Activated B cell treated with CpG ODN at 0.5 μM for 24 hours (primary cell): ENCODE results near the gene RAB4A. TPM values are rescaled to one million over a fixed set of nuclear protein-coding genes. Genes with fewer than 3 reads are reported as not detected.

Experiments
- ATAC-seq: fragments of 200-7000 bp; cut with Tn5 transposase; one replicate; pipeline ENCODE4 v1.10.0; 2021; ENCODE audit warnings: low read depth, mild to moderate bottlenecking, moderate library complexity
- CTCF ChIA-PET: fragments of 350-600 bp; sonication (Branson Sonifier 250); formaldehyde crosslinking; loops from one replicate; lab custom pipeline; 2021; ENCODE audit warnings: antibody characterized with exemption; lab: Charles Lee
- POLR2A ChIA-PET: fragments of 350-600 bp; sonication (Branson Sonifier 250); formaldehyde crosslinking; loops from one replicate; lab custom pipeline; 2021; ENCODE audit warnings: antibody characterized with exemption; lab: Charles Lee
- DNase-seq: peaks from one replicate; pipeline ENCODE4 v3.0.0; 2022
- H3K27ac Mint-ChIP-seq: one replicate; pipeline ENCODE4 v1.8.0; 2020; ENCODE audit warnings: mixed read lengths
- H3K27me3 Mint-ChIP-seq: one replicate; pipeline ENCODE4 v1.8.0; 2021; ENCODE audit warnings: mixed read lengths
- H3K36me3 Mint-ChIP-seq: one replicate; pipeline ENCODE4 v1.8.0; 2021; ENCODE audit warnings: low read depth, mixed read lengths
- H3K4me1 Mint-ChIP-seq: one replicate; pipeline ENCODE4 v1.8.0; 2021; ENCODE audit warnings: mixed read lengths
- H3K4me3 Mint-ChIP-seq: one replicate; pipeline ENCODE4 v1.8.0; 2020; ENCODE audit warnings: mild to moderate bottlenecking, mixed read lengths
- H3K9me3 Mint-ChIP-seq: one replicate; pipeline ENCODE4 v1.8.0; 2020; ENCODE audit warnings: mixed read lengths
- intact Hi-C: fragments of 100-400 bp; cut with micrococcal nuclease; formaldehyde crosslinking; loops from one replicate; pipeline ENCODE4 v1.15.1; 2024
- total RNA-seq: library from RNA; stranded (reverse); gene quantifications from 2 replicates; pipeline ENCODE4 v1.2.3, GENCODE V29; 2022
- TF ChIP-seq, protein P1 (sequence below): fragments of 200-600 bp; IDR thresholded peaks from one replicate; pipeline ENCODE4 v1.8.0; 2022; ENCODE audit warnings: antibody characterized with exemption, mild to moderate bottlenecking

Gene RAB4A
- total RNA-seq, 1 donor from 2014 or later, result 42.3 TPM

DNA sequence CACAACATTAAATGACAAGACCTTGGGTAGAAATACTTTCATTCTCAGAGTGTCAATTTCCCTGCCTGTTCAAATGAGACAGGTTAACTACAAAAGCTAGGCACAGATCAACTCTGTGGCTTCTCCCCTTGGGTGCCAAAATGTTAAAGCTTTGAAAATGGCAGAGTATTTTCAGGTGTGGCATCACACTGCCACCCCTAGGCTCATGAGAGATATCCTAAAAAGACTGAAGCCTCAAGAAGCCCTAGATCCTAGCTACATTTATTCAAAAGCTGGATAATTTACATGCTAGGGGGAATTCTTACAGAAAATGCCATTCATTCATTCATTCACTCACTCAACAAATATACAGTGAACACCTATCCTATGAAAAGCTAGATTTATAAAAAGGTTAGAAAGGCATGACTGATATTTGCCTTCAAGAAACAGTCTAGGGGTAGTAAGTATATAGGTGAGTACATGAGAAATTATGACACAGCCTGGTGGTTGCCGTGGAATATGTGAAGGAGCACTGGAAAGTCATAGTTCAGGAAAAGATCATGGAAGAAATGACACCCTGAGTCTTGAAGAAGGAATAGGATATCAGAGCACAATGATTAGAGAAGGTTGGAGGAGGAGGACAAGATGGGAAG lies 15.9 kb upstream of the RAB4A start:
- H3K27me3 Mint-ChIP-seq, result no peaks in the 10 kb centered on the region
- POLR2A ChIA-PET, result interaction anchor here (0.6 to 2.0 kb wide), 3 partner anchors 189 to 227 kb away, joined by 3 to 11 read pairs (median 5); no protein-coding TSS in a partner anchor

DNA sequence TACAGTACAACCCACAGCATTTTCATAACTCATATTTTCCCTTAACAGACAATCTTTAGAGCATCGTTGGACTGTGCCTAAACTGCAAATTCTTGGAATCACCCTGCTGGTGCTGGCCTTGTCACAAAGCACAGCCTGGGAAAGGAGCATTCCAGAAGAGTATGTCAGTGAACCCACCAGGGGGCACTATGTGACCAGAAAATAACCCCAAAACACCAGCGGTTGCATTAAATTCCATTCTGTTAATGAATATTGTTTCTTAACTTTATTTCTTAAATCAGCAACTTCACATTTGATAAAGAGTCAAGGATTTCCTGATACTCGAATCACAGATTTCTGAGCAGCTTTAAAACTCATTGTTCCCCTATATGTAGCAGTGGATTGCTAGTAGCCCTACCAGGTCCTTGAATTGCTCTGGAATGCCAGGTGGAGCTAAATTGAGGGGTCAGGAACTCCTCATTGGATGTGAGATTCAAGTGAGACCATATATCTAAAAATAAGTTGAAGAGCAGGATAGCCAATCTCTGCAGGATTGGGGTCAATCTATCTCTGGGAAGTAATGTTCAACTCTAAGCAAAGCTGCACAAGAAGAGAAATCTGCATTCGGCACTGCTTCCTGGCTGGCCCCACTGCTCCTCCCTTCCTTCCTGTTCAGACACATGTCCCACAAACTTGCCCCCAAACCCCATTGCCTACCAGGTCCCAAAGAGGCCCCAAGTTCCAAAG lies 12.7 kb upstream of the RAB4A start:
- TF ChIP-seq, protein P1, sequence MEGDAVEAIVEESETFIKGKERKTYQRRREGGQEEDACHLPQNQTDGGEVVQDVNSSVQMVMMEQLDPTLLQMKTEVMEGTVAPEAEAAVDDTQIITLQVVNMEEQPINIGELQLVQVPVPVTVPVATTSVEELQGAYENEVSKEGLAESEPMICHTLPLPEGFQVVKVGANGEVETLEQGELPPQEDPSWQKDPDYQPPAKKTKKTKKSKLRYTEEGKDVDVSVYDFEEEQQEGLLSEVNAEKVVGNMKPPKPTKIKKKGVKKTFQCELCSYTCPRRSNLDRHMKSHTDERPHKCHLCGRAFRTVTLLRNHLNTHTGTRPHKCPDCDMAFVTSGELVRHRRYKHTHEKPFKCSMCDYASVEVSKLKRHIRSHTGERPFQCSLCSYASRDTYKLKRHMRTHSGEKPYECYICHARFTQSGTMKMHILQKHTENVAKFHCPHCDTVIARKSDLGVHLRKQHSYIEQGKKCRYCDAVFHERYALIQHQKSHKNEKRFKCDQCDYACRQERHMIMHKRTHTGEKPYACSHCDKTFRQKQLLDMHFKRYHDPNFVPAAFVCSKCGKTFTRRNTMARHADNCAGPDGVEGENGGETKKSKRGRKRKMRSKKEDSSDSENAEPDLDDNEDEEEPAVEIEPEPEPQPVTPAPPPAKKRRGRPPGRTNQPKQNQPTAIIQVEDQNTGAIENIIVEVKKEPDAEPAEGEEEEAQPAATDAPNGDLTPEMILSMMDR, result peak; percentile 36
- Mint-ChIP-seq H3K4me1 (peaks cover 11% of the 10 kb centered on the region), H3K27me3 (no peaks in the 10 kb centered on the region), H3K27ac (no peak overlapping the region), H3K36me3 (no peaks in the 10 kb centered on the region), H3K9me3 (no peaks in the 10 kb centered on the region), H3K4me3 (no peak overlapping the region)
- DNase-seq, result no peak
- intact Hi-C loops, result loop anchor here (1.0 kb wide), 4 partner anchors 224 to 1052 kb away; no protein-coding TSS in a partner anchor
- CTCF ChIA-PET, result interaction anchor here (0.8 to 9.4 kb wide), 18 partner anchors 12 to 594 kb away, joined by 3 to 162 read pairs (median 4); partner anchors contain the start of genes NUP133 and RAB4A
- ATAC-seq, result peak; percentile 64
- POLR2A ChIA-PET, result interaction anchor here (0.6 to 2.4 kb wide), 2 partner anchors 223 to 1078 kb away, joined by 7 to 17 read pairs; no protein-coding TSS in a partner anchor

More for the DNA sequence above, 15.9 kb upstream of the RAB4A start:
- Mint-ChIP-seq H3K4me1 (peaks cover 16% of the 10 kb centered on the region), H3K27ac (no peak overlapping the region), H3K9me3 (no peaks in the 10 kb centered on the region), H3K4me3 (no peak overlapping the region), H3K36me3 (no peaks in the 10 kb centered on the region)
- TF ChIP-seq, protein P1, result no peak
- CTCF ChIA-PET, result interaction anchor here (0.5 to 9.4 kb wide), 8 partner anchors 9 to 591 kb away, joined by 3 to 162 read pairs (median 6); no protein-coding TSS in a partner anchor
- intact Hi-C loops, result no loop called here
- no peak for DNase-seq
- no peak for ATAC-seq

DNA sequence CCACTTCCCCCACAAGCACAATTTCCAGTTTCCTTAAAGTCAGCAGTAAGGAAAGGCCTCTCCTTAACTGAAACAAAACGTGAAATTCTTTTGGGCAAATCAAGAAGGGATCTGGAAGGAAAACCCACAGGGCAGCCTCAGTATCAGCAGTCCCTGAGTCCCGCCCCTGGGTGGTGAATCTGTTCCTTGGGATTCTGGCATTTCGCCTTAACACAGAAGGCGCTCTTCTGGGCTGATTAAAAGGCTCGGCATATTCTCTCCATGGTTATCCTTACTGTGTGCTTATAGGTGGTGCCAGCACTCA lies 12.2 kb upstream of the RAB4A start:
- CTCF ChIA-PET, result interaction anchor here (0.8 to 9.4 kb wide), 17 partner anchors 12 to 594 kb away, joined by 3 to 162 read pairs (median 4); partner anchors contain the start of genes NUP133 and RAB4A
- Mint-ChIP-seq H3K9me3 (no peaks in the 10 kb centered on the region), H3K4me1 (peaks cover 6% of the 10 kb centered on the region), H3K36me3 (no peaks in the 10 kb centered on the region), H3K27ac (no peak overlapping the region), H3K4me3 (no peak overlapping the region), H3K27me3 (no peaks in the 10 kb centered on the region)
- DNase-seq (no peak), ATAC-seq (no peak)
- TF ChIP-seq, protein P1, result no peak
- POLR2A ChIA-PET, result interaction anchor here (0.6 to 2.4 kb wide), 3 partner anchors 182 to 1079 kb away, joined by 3 to 17 read pairs (median 7); no protein-coding TSS in a partner anchor
- intact Hi-C loops, result loop anchor here (1.0 kb wide), 4 partner anchors 224 to 1052 kb away; no protein-coding TSS in a partner anchor

DNA sequence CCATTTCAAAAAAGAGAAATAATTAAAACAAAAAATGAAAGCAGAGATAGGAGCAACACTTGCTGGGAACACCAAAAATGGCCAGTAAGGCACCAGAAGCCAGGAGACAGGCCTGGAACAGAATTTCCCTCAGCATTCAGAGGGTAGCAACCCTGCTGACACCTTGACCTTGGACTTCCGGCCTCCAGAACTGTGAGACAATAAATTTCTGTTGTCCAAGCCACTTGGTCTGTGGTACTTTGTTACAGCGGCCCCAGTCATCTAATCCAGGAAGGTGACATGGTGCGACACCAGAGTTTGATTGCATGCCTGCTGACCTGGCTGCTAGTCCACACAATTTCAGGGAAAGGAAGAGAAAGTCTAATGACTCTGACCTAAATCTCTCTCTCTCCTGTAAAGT lies 10.6 kb upstream of the RAB4A start:
- TF ChIP-seq, protein P1, result no peak
- POLR2A ChIA-PET, result interaction anchor here (1.2 kb wide), 1 partner anchor 220 kb away, joined by 4 read pairs; no protein-coding TSS in a partner anchor
- H3K27ac Mint-ChIP-seq, result no peak overlapping the region
- H3K4me3 Mint-ChIP-seq, result no peak overlapping the region
- no peaks in the 10 kb centered on the region for H3K36me3 Mint-ChIP-seq
- CTCF ChIA-PET, result interaction anchor here (8.5 to 9.4 kb wide), 2 partner anchors 222 to 256 kb away, joined by 83 to 162 read pairs; no protein-coding TSS in a partner anchor
- H3K9me3 Mint-ChIP-seq, result no peaks in the 10 kb centered on the region
- H3K27me3 Mint-ChIP-seq, result no peaks in the 10 kb centered on the region
- ATAC-seq (no peak), DNase-seq (no peak)
- intact Hi-C loops, result no loop called here
- H3K4me1 Mint-ChIP-seq, result peaks cover 6% of the 10 kb centered on the region
